GM23338 (cell line): ENCODE data around the gene EXTL1. TPM values are rescaled to one million over a fixed set of nuclear protein-coding genes. Genes with fewer than 3 reads are reported as not detected.

Experiments used
- ATAC-seq: fragments of 200-7000 bp; cut with Tn5 transposase; 3 replicates; pipeline ENCODE4 v1.9.1; 2020
- DNase-seq: peaks from one replicate; pipeline ENCODE4 v3.0.0-alpha.2; 2015; ENCODE audit warnings: low spot score
- H2AFZ ChIP-seq: fragments of 200-600 bp; sonication (generic); 2 replicates; pipeline ENCODE4 v1.8.0; 2016; ENCODE audit warnings: antibody characterized with exemption, mild to moderate bottlenecking, moderate library complexity
- H3F3A ChIP-seq: fragments of 200-600 bp; sonication (generic); replicated peaks from 2 replicates; pipeline ENCODE4 v1.8.0; 2017; ENCODE audit warnings: antibody characterized with exemption, mixed run types, low read depth
- H3K27ac ChIP-seq: fragments of 200-600 bp; sonication (generic); 2 replicates; pipeline ENCODE4 v1.6.1; 2016; ENCODE audit warnings: low read depth
- H3K27me3 ChIP-seq: fragments of 200-600 bp; sonication (generic); 2 replicates; pipeline ENCODE4 v1.8.0; 2016; ENCODE audit warnings: mild to moderate bottlenecking, mixed run types, moderate library complexity; ENCODE audit not compliant: insufficient read depth
- H3K36me3 ChIP-seq: fragments of 200-600 bp; sonication (generic); 2 replicates; pipeline ENCODE4 v1.8.0; 2016; ENCODE audit warnings: mild to moderate bottlenecking; ENCODE audit not compliant: insufficient read depth
- H3K4me1 ChIP-seq: fragments of 200-600 bp; sonication (generic); 2 replicates; pipeline ENCODE4 v1.8.0; 2016; ENCODE audit warnings: mild to moderate bottlenecking, moderate library complexity; ENCODE audit not compliant: insufficient read depth
- H3K4me2 ChIP-seq: fragments of 200-600 bp; sonication (generic); 2 replicates; pipeline ENCODE4 v1.7.1; 2017; ENCODE audit warnings: mixed run types
- H3K4me3 ChIP-seq: fragments of 200-600 bp; sonication (generic); 2 replicates; pipeline ENCODE4 v1.6.1; 2016; ENCODE audit warnings: mixed run types
- H3K79me2 ChIP-seq: fragments of 200-600 bp; sonication (generic); replicated peaks from 2 replicates; pipeline ENCODE4 v1.8.0; 2017; ENCODE audit warnings: mild to moderate bottlenecking; ENCODE audit not compliant: insufficient read depth
- H3K9me2 ChIP-seq: fragments of 200-600 bp; sonication (generic); 2 replicates; pipeline ENCODE4 v1.8.0; 2017; ENCODE audit not compliant: insufficient read depth
- H4K20me1 ChIP-seq: fragments of 200-600 bp; sonication (generic); replicated peaks from 2 replicates; pipeline ENCODE4 v1.8.0; 2017; ENCODE audit warnings: mild to moderate bottlenecking; ENCODE audit not compliant: insufficient read depth
- H3K27ac Mint-ChIP-seq: 2 replicates; pipeline ENCODE4 v1.8.0; 2020; ENCODE audit warnings: inconsistent platforms, mild to moderate bottlenecking, moderate library complexity, mixed read lengths
- H3K27me3 Mint-ChIP-seq: 3 replicates; pipeline ENCODE4 v1.8.0; 2022; ENCODE audit warnings: low read depth, mild to moderate bottlenecking, moderate library complexity, mixed read lengths, inconsistent platforms; ENCODE audit not compliant: insufficient read depth, poor library complexity
- H3K36me3 Mint-ChIP-seq: 3 replicates; pipeline ENCODE4 v1.8.0; 2021; ENCODE audit warnings: low read depth, mild to moderate bottlenecking, inconsistent platforms, moderate library complexity, mixed read lengths
- H3K4me1 Mint-ChIP-seq: 3 replicates; pipeline ENCODE4 v1.8.0; 2020; ENCODE audit warnings: mild to moderate bottlenecking, inconsistent platforms, mixed read lengths
- H3K4me3 Mint-ChIP-seq: 3 replicates; pipeline ENCODE4 v1.8.0; 2021; ENCODE audit warnings: moderate library complexity, mild to moderate bottlenecking, inconsistent platforms, mixed read lengths
- H3K9me3 Mint-ChIP-seq: 3 replicates; pipeline ENCODE4 v1.8.0; 2020; ENCODE audit warnings: moderate library complexity, mild to moderate bottlenecking, inconsistent platforms, mixed read lengths
- CREB1 ChIP-seq: fragments of 250-450 bp; sonication (Bioruptor Pico); IDR thresholded peaks from 2 replicates; pipeline ENCODE4 v1.5.0; 2020; ENCODE audit warnings: low read depth, mild to moderate bottlenecking, moderate library complexity
- CTCF ChIP-seq, 2 experiments: fragments of 200-600 bp in 1 of 2; sonication (generic) in 1 of 2; conservative IDR thresholded peaks; 2 replicates each; pipeline versions ENCODE4 v1.5.1 to v1.6.1; 2016 to 2017; ENCODE audit warnings: antibody characterized with exemption in 2 of 2, low read depth in 2 of 2, mild to moderate bottlenecking in 2 of 2, moderate library complexity in 1 of 2
- ETS1 ChIP-seq: IDR thresholded peaks from 2 replicates; pipeline ENCODE4 v1.6.1; 2016; ENCODE audit warnings: antibody characterized with exemption
- EZH2 ChIP-seq: fragments of 200-600 bp; sonication (generic); IDR thresholded peaks from one replicate; pipeline ENCODE4 v1.8.0; 2017; ENCODE audit warnings: antibody characterized with exemption, mild to moderate bottlenecking, low read depth; ENCODE audit not compliant: unreplicated experiment
- EZH2phosphoT487 ChIP-seq: fragments of 200-600 bp; sonication (generic); IDR thresholded peaks from one replicate; pipeline ENCODE4 v1.8.1; 2018; ENCODE audit warnings: antibody characterized with exemption; ENCODE audit not compliant: unreplicated experiment
- JUNB ChIP-seq: IDR thresholded peaks from one replicate; pipeline ENCODE4 v1.6.1; 2016; ENCODE audit warnings: antibody characterized with exemption; ENCODE audit not compliant: unreplicated experiment
- NANOG ChIP-seq: IDR thresholded peaks from 2 replicates; pipeline ENCODE4 v1.6.1; 2016; ENCODE audit warnings: antibody characterized with exemption, borderline replicate concordance
- POLR2AphosphoS5 ChIP-seq: IDR thresholded peaks from 2 replicates; pipeline ENCODE4 v1.6.1; 2016; ENCODE audit warnings: antibody characterized with exemption, low read depth
- REST ChIP-seq: IDR thresholded peaks from one replicate; pipeline ENCODE4 v1.6.1; 2018; ENCODE audit warnings: antibody characterized with exemption; ENCODE audit not compliant: unreplicated experiment
- STAT1 ChIP-seq: IDR thresholded peaks from one replicate; pipeline ENCODE4 v1.6.1; 2016; ENCODE audit warnings: antibody characterized with exemption; ENCODE audit not compliant: unreplicated experiment
- ZNF114 ChIP-seq: fragments of 250-450 bp; sonication (Bioruptor Pico); IDR thresholded peaks from 2 replicates; pipeline ENCODE4 v1.5.0; 2020; ENCODE audit warnings: mild to moderate bottlenecking, moderate library complexity
- ZNF331 ChIP-seq: fragments of 250-450 bp; sonication (Bioruptor Pico); IDR thresholded peaks from 2 replicates; pipeline ENCODE4 v1.5.0; 2020; ENCODE audit warnings: low read depth, mild to moderate bottlenecking, moderate library complexity
- ZNF462 ChIP-seq: fragments of 250-450 bp; sonication (Bioruptor Pico); IDR thresholded peaks from 2 replicates; pipeline ENCODE4 v1.5.0; 2020; ENCODE audit warnings: mild to moderate bottlenecking, moderate library complexity
- polyA plus RNA-seq: library from polyadenylated mRNA; unstranded; fragments of >200 nt; fragmentation: Nextera tagmentation; extraction: Ambion mirVana; gene quantifications from 2 replicates; pipeline ENCODE4 v1.2.1, GENCODE V29; 2016
- total RNA-seq: library from RNA; depleted of rRNA; stranded (reverse); fragments of >200 nt; shearing (Covaris generic); gene quantifications from 2 replicates; pipeline ENCODE4 v1.2.3, GENCODE V29; 2014

The EXTL1 gene
- total and polyA plus RNA-seq, 2 experiments from 2014 or later: 0.37 to 1.2 TPM

- ATAC-seq (no peak), DNase-seq (no peak)
- H3K79me2 ChIP-seq: no peaks in the 10 kb centered on the region
- no peaks in the 10 kb centered on the region for H3K36me3 Mint-ChIP-seq
- no peaks in the 10 kb centered on the region for H3K36me3 ChIP-seq
- H2AFZ ChIP-seq: no peak overlapping the region
- H3K9me2 ChIP-seq: no peaks in the 10 kb centered on the region
- 0 out of 2 replicates have a peak, but pooled peaks cover 4% of the 10 kb centered on the region for H4K20me1 ChIP-seq
- H3K4me1 ChIP-seq: no peaks in the 10 kb centered on the region
- no peak overlapping the region for H3K27ac Mint-ChIP-seq
- H3F3A ChIP-seq: no peaks in the 10 kb centered on the region
- peaks cover 46% of the 10 kb centered on the region for H3K27me3 Mint-ChIP-seq
- H3K4me3 ChIP-seq: no peak overlapping the region
- H3K27me3 ChIP-seq: peaks cover 80% of the 10 kb centered on the region
- peaks cover 5% of the 10 kb centered on the region; the same call in 2 of the 3 replicates for H3K4me1 Mint-ChIP-seq
- H3K27ac ChIP-seq: no peak overlapping the region
- H3K4me3 Mint-ChIP-seq: peak overlapping the region; percentile 69; the same call in 2 of the 3 replicates
- TF ChIP-seq NANOG (no peak), CREB1 (CRISPR knock-in tag) (no peak), EZH2phosphoT487 (no peak), STAT1 (no peak), EZH2 (no peak), ETS1 (no peak), ZNF114 (CRISPR knock-in tag) (no peak), ZNF462 (no peak), ZNF331 (CRISPR knock-in tag) (no peak), JUNB (no peak), POLR2AphosphoS5 (no peak), REST (no peak), CTCF (conservative IDR thresholded peaks at IDR 0.05; ENCODE audit: low read depth in 2 of 2) (no peak)
- no peak overlapping the region for H3K4me2 ChIP-seq
- no peaks in the 10 kb centered on the region for H3K9me3 Mint-ChIP-seq
Measured at GRCh38 chr1:26047278-26047874, 25.8 kb downstream of the EXTL1 start.
